CD14-positive monocyte (primary cell): ENCODE measurements around the gene PADI6. TPM values are rescaled to one million over a fixed set of nuclear protein-coding genes. Genes with fewer than 3 reads are reported as not detected.

ENCODE experiments used
- DNase-seq, 3 donors: peaks; one replicate each; pipeline ENCODE4 v3.0.0-alpha.2; 2011 to 2022
- H2AFZ ChIP-seq: 2 replicates; pipeline ENCODE4 v1.6.0; 2012; ENCODE audit warnings: mild to moderate bottlenecking, low read depth, low read length, inconsistent platforms; ENCODE audit not compliant: insufficient read depth, poor library complexity, severe bottlenecking
- H3K27ac ChIP-seq, 2 donors: 1 replicate in 1 of 2; 2 replicates in 1 of 2; pipeline ENCODE4 v1.5.1; 2012 to 2013; ENCODE audit warnings: low read length in 2 of 2, control low read depth in 1 of 2, inconsistent platforms in 1 of 2, low read depth in 1 of 2, mild to moderate bottlenecking in 1 of 2
- H3K27me3 ChIP-seq, 2 donors: one replicate each; pipeline versions ENCODE4 v1.6.0 to v1.6.1; 2011 to 2013; ENCODE audit warnings: low read length in 2 of 2; ENCODE audit not compliant: control insufficient read depth in 2 of 2, insufficient read depth in 2 of 2
- H3K36me3 ChIP-seq, 2 donors: replicated peaks in 1 of 2; 1 replicate in 1 of 2; 2 replicates in 1 of 2; pipeline versions ENCODE4 v1.5.1 to v1.6.1; 2012 to 2013; ENCODE audit warnings: low read length in 2 of 2, control low read depth in 1 of 2, inconsistent platforms in 1 of 2, mild to moderate bottlenecking in 1 of 2; ENCODE audit not compliant: insufficient read depth in 2 of 2, control insufficient read depth in 1 of 2
- H3K4me1 ChIP-seq, 2 donors: 1 replicate in 1 of 2; 2 replicates in 1 of 2; pipeline versions ENCODE4 v1.5.1 to v1.6.1; 2012 to 2013; ENCODE audit warnings: low read length in 2 of 2, control low read depth in 1 of 2, inconsistent platforms in 1 of 2, mild to moderate bottlenecking in 1 of 2, moderate library complexity in 1 of 2; ENCODE audit not compliant: insufficient read depth in 2 of 2, control insufficient read depth in 1 of 2
- H3K4me2 ChIP-seq: replicated peaks from 2 replicates; pipeline ENCODE3; 2012; ENCODE audit warnings: low read length, moderate library complexity, mild to moderate bottlenecking; ENCODE audit not compliant: poor library complexity, severe bottlenecking; ENCODE audit errors: extremely low read depth
- H3K4me3 ChIP-seq, 3 experiments: fragments of 200-600 bp in 1 of 3; sonication (generic) in 1 of 3; replicated peaks in 1 of 3; 1 replicate in 2 of 3; 2 replicates in 1 of 3; pipeline ENCODE4 v1.5.1; 2011 to 2013; ENCODE audit warnings: low read length in 3 of 3, mild to moderate bottlenecking in 3 of 3, control low read depth in 2 of 3, low read depth in 2 of 3, inconsistent platforms in 1 of 3, moderate library complexity in 1 of 3
- H3K79me2 ChIP-seq: 2 replicates; pipeline ENCODE4 v1.6.0; 2012; ENCODE audit warnings: mild to moderate bottlenecking, control low read depth, inconsistent platforms, low read length, moderate library complexity; ENCODE audit not compliant: insufficient read depth
- H3K9ac ChIP-seq: 2 replicates; pipeline ENCODE4 v1.6.0; 2017; ENCODE audit warnings: low read length, mild to moderate bottlenecking; ENCODE audit not compliant: insufficient read depth, poor library complexity, severe bottlenecking
- H3K9me3 ChIP-seq, 2 donors: replicated peaks in 1 of 2; 1 replicate in 1 of 2; 2 replicates in 1 of 2; pipeline versions ENCODE4 v1.5.1 to v1.6.1; 2012 to 2013; ENCODE audit warnings: low read length in 2 of 2, control low read depth in 1 of 2; ENCODE audit not compliant: control insufficient read depth in 1 of 2, insufficient read depth in 1 of 2
- H4K20me1 ChIP-seq: 2 replicates; pipeline ENCODE4 v1.6.0; 2012; ENCODE audit warnings: mild to moderate bottlenecking, low read length, control low read depth, moderate library complexity; ENCODE audit not compliant: insufficient read depth
- H3K27ac Mint-ChIP-seq, 7 donors: one replicate each; pipeline ENCODE4 v1.8.0; 2020; ENCODE audit warnings: mild to moderate bottlenecking in 7 of 7, mixed read lengths in 7 of 7, moderate library complexity in 6 of 7, inconsistent platforms in 2 of 7
- H3K27me3 Mint-ChIP-seq, 3 donors: one replicate each; pipeline ENCODE4 v1.8.0; 2021 to 2022; ENCODE audit warnings: low read depth in 3 of 3, mild to moderate bottlenecking in 3 of 3, mixed read lengths in 3 of 3, moderate library complexity in 3 of 3, inconsistent platforms in 1 of 3
- H3K36me3 Mint-ChIP-seq, 2 donors: one replicate each; pipeline ENCODE4 v1.8.0; 2020; ENCODE audit warnings: mixed read lengths in 2 of 2, inconsistent platforms in 1 of 2, mild to moderate bottlenecking in 1 of 2
- H3K4me1 Mint-ChIP-seq: one replicate; pipeline ENCODE4 v1.8.0; 2020; ENCODE audit warnings: mild to moderate bottlenecking, mixed read lengths
- H3K4me3 Mint-ChIP-seq, 2 donors: one replicate each; pipeline ENCODE4 v1.8.0; 2020; ENCODE audit warnings: mild to moderate bottlenecking in 2 of 2, mixed read lengths in 2 of 2, moderate library complexity in 1 of 2
- H3K9me3 Mint-ChIP-seq, 7 donors: one replicate each; pipeline ENCODE4 v1.8.0; 2020 to 2022; ENCODE audit warnings: mixed read lengths in 7 of 7, mild to moderate bottlenecking in 6 of 7, moderate library complexity in 6 of 7, inconsistent platforms in 2 of 7
- WGBS: methylation state at CpG from one replicate; pipeline ENCODE4 v1.1.5; 2013; ENCODE audit warnings: missing lambda C conversion rate; ENCODE audit not compliant: insufficient coverage; 5-methylcytosine and 5-hydroxymethylcytosine counted together
- intact Hi-C, 2 donors: fragments of 100-400 bp; cut with micrococcal nuclease; formaldehyde crosslinking; loops; one replicate each; pipeline versions ENCODE4 v1.15.0 to v1.15.1; 2023
- polyA plus RNA-seq, 3 donors: library from polyadenylated mRNA; depleted of rRNA in 1 of 3; unstranded in 2 of 3; stranded (reverse) in 1 of 3; fragments of 300-500 nt in 2 of 3; fragments of >200 nt in 1 of 3; fragmentation: Illumina TruSeq in 2 of 3; gene quantifications; 1 replicate in 2 of 3; 2 replicates in 1 of 3; pipeline ENCODE4 v1.2.3, GENCODE V29; 2012 to 2021
- TF ChIP-seq, protein P1 (sequence below): fragments of 200-600 bp; IDR thresholded peaks from one replicate; pipeline ENCODE4 v1.8.0; 2022; ENCODE audit warnings: antibody characterized with exemption, mild to moderate bottlenecking

The PADI6 gene
- polyA plus RNA-seq, 3 donors, result 0.66 to 0.83 (median 0.78) TPM

DNA sequence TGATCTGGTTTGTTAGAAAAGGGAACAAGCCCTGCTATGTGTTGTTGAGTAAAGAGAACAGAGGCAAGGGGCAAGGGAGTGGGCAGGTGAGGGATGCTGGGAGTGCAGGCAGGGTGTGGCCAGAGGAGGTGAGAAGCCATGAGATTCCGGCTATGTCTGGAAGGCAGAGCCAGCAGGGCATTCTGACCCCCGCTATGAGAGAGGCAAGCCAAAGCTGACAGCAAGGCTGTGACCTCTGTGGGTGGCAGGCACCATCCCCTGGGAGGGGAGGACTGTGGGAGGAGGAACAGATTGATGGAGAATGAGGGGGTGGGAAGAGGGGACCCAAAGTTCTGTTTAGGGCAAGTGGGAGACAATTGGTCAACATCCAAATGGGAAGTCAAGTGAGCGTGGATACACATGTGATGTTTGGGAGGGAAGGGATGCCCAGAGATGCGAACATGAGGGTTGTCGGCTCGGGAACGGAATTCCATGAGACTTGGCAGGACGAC, 19.5 kb upstream of the PADI6 start:
- WGBS, result 93% methylated on average over 8 of the region's 8 CpGs
- Histone ChIP-seq H3K36me3 (peaks cover 84 to 98% of the 10 kb centered on the region in 2 donors), H3K27me3 (no peaks in the 10 kb centered on the region), H3K9me3 (no peaks in the 10 kb centered on the region), H3K79me2 (no peaks in the 10 kb centered on the region), H3K4me2 (no peak overlapping the region), H4K20me1 (peaks cover 43% of the 10 kb centered on the region), H3K4me3 (no peak overlapping the region), H3K4me1 (peaks cover 0 to 8% of the 10 kb centered on the region in 2 donors), H3K27ac (peak overlapping the region in 1 of 2 donors; percentile 7), H2AFZ (no peak overlapping the region), H3K9ac (no peak overlapping the region)
- peak overlapping the region in 6 of 7 donors; percentile 0 to 81 (median 30) for H3K27ac Mint-ChIP-seq
- H3K9me3 Mint-ChIP-seq, result no peaks in the 10 kb centered on the region
- H3K4me1 Mint-ChIP-seq, result peaks cover 5% of the 10 kb centered on the region
- DNase-seq, result no peak
- H3K36me3 Mint-ChIP-seq, result peaks cover 91 to 99% of the 10 kb centered on the region in 2 donors
- intact Hi-C loops, result no loop called here
- H3K27me3 Mint-ChIP-seq, result peaks cover 0 to 4% (median 1%) of the 10 kb centered on the region in 3 donors
- H3K4me3 Mint-ChIP-seq, result no peak overlapping the region
- TF ChIP-seq, protein P1, sequence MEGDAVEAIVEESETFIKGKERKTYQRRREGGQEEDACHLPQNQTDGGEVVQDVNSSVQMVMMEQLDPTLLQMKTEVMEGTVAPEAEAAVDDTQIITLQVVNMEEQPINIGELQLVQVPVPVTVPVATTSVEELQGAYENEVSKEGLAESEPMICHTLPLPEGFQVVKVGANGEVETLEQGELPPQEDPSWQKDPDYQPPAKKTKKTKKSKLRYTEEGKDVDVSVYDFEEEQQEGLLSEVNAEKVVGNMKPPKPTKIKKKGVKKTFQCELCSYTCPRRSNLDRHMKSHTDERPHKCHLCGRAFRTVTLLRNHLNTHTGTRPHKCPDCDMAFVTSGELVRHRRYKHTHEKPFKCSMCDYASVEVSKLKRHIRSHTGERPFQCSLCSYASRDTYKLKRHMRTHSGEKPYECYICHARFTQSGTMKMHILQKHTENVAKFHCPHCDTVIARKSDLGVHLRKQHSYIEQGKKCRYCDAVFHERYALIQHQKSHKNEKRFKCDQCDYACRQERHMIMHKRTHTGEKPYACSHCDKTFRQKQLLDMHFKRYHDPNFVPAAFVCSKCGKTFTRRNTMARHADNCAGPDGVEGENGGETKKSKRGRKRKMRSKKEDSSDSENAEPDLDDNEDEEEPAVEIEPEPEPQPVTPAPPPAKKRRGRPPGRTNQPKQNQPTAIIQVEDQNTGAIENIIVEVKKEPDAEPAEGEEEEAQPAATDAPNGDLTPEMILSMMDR, result no peak

DNA sequence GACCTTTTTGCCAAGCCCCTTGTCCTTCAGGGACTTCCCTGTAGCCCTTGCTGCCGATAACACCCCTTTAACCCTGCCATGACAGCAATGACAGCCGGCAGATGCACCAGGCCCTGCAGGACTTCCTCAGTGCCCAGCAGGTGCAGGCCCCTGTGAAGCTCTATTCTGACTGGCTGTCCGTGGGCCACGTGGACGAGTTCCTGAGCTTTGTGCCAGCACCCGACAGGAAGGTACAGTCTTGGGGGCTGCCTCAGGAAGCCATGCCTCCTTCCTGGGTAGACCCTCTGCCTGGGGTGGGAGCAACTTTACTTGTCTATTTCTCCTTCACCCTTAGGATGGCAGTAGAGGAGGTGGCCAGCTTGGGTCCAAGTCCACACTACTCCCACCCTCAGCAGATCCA, 16.1 kb upstream of the PADI6 start:
- no peak overlapping the region for H3K4me3 Mint-ChIP-seq
- peaks cover 79 to 94% of the 10 kb centered on the region in 2 donors for H3K36me3 ChIP-seq
- no peak overlapping the region for H3K9ac ChIP-seq
- H3K27ac Mint-ChIP-seq, result peak overlapping the region in 4 of 7 donors; percentile 13 to 89 (median 56)
- H3K4me1 ChIP-seq, result no peaks in the 10 kb centered on the region
- H3K9me3 Mint-ChIP-seq, result no peaks in the 10 kb centered on the region
- H3K27me3 Mint-ChIP-seq, result peaks cover 0 to 4% (median 1%) of the 10 kb centered on the region in 3 donors
- no peak for DNase-seq
- H3K4me2 ChIP-seq, result no peak overlapping the region
- peaks cover 79 to 94% of the 10 kb centered on the region in 2 donors for H3K36me3 Mint-ChIP-seq
- WGBS, result 10% methylated on average over 5 of the region's 6 CpGs
- H3K4me1 Mint-ChIP-seq, result peaks cover 1% of the 10 kb centered on the region
- no peak overlapping the region for H3K4me3 ChIP-seq
- H3K27ac ChIP-seq, result peak overlapping the region in 1 of 2 donors; percentile 20
- peaks cover 33% of the 10 kb centered on the region for H4K20me1 ChIP-seq
- intact Hi-C loops, result no loop called here
- no peaks in the 10 kb centered on the region for H3K27me3 ChIP-seq
- no peaks in the 10 kb centered on the region for H3K9me3 ChIP-seq
- TF ChIP-seq, protein P1, result no peak
- H3K79me2 ChIP-seq, result no peaks in the 10 kb centered on the region
- no peak overlapping the region for H2AFZ ChIP-seq
